Testis (tissue), 2 donors: ENCODE data around the gene MAP3K7.

Experiments
- POLR2A ChIP-seq: fragments of 450-650 bp; IDR thresholded peaks from one replicate; pipeline ENCODE4 v1.6.1; 2017; ENCODE audit warnings: antibody characterized with exemption, mild to moderate bottlenecking, moderate library complexity
- TF ChIP-seq, protein P1 (sequence below), 3 experiments: fragments of 450-650 bp in 2 of 3; fragments of 200-600 bp in 1 of 3; sonication (generic) in 1 of 3; IDR thresholded peaks; one replicate each; pipeline ENCODE4 v1.5.1; 2016 to 2019; ENCODE audit warnings: antibody characterized with exemption in 3 of 3, mild to moderate bottlenecking in 2 of 3, moderate library complexity in 1 of 3

DNA sequence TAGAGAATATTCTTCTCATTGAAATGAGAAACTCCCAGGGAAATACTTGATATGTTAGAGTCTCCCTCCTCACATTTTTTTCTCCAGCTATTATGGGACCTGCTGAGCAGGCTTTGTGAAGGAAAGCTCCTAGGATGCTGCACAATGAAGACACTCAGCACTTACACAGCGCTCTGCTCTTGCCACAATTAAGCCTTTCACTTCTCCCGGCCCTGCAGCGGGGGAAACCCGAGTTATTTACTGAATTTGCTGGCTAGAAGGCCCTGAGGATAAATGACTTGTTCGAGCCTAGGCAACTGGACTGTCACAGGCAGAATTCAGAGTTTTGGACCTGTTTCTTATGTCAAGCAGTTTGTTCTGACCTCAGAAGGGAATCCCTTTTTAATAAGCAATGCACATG is 102.0 kb downstream of the MAP3K7 start:
- TF ChIP-seq, protein P1, sequence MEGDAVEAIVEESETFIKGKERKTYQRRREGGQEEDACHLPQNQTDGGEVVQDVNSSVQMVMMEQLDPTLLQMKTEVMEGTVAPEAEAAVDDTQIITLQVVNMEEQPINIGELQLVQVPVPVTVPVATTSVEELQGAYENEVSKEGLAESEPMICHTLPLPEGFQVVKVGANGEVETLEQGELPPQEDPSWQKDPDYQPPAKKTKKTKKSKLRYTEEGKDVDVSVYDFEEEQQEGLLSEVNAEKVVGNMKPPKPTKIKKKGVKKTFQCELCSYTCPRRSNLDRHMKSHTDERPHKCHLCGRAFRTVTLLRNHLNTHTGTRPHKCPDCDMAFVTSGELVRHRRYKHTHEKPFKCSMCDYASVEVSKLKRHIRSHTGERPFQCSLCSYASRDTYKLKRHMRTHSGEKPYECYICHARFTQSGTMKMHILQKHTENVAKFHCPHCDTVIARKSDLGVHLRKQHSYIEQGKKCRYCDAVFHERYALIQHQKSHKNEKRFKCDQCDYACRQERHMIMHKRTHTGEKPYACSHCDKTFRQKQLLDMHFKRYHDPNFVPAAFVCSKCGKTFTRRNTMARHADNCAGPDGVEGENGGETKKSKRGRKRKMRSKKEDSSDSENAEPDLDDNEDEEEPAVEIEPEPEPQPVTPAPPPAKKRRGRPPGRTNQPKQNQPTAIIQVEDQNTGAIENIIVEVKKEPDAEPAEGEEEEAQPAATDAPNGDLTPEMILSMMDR (IDR thresholded peaks at IDR 0.05), result no peak
- no peak for TF ChIP-seq POLR2A
